ENCODE data around the gene CATSPERE.
"Not testable (repeated sequence)": the region's sequence is repeated elsewhere in the genome, so short reads cannot be mapped to it uniquely, and the experiment has no call there.

The CATSPERE gene

GRCh38 chr1:244456586-244456985 is 4.5 kb upstream of the CATSPERE start:
- no peak overlapping the region for H3K4me3 ChIP-seq
- in situ Hi-C loops (cut with MboI; ENCODE audit: low sequenced_read_pairs): no loop called here
- no peaks in the 10 kb centered on the region for H3K9me3 ChIP-seq
- DNase-seq (ENCODE audit: low spot score in 2 of 2): no peak
- H3K4me1 ChIP-seq: peaks cover 3% of the 10 kb centered on the region; the same call in 1 of the 2 replicates
- H3K36me3 ChIP-seq (replicated peaks): no peaks in the 10 kb centered on the region
- no peaks in the 10 kb centered on the region for H3K27me3 ChIP-seq (ENCODE audit: low read depth)

DNA sequence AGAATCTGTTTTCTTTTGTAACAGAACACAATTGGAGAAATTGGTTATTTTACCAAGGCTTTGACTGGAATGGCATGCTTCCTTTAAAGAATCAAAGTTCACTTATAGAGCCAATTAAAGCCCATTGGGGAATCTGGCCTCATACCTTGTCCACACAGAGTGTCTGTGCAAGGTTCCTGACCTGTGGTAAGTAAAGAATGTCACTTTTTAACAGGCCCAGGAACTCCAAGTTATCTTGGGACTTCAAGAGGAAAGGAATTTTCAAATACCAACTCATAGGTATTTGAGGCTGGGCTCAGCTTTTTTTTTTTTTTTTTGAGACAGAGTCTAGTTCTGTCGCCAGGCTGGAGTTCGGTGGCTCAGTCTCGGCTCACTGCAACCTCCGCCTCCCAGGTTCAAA is 2.3 kb upstream of the CATSPERE start:
- Histone ChIP-seq H3K36me3 (replicated peaks) (no peaks in the 10 kb centered on the region), H3K4me3 (no peak overlapping the region), H3K9me3 (no peaks in the 10 kb centered on the region), H3K4me1 (no peaks in the 10 kb centered on the region), H3K27me3 (ENCODE audit: low read depth) (no peaks in the 10 kb centered on the region)
- in situ Hi-C loops (cut with MboI; ENCODE audit: low sequenced_read_pairs): no loop called here
- no peak for DNase-seq (ENCODE audit: low spot score in 2 of 2)

DNA sequence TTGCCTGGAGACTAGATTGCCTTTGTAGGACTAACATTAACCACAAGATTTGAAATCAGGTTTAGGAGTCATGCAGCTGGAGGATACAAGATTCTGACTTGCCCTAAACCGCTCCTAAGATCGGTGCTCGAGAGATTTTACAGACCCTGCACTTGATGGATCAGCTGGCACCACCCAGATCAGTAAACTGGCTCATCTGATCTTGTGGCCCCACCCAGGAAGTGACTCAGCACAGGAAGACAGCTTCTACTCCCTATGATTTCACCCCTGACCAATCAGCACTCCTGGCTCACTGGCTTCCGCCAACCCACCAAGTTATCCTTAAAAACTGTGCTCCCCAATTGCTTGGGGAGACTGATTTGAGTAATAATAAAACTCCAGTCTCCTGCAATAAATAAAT is 876 bp upstream of the CATSPERE start:
- Histone ChIP-seq H3K36me3 (replicated peaks) (no peaks in the 10 kb centered on the region), H3K4me3 (no peak overlapping the region), H3K9me3 (no peaks in the 10 kb centered on the region), H3K4me1 (no peaks in the 10 kb centered on the region), H3K27me3 (ENCODE audit: low read depth) (no peaks in the 10 kb centered on the region)
- DNase-seq (ENCODE audit: low spot score in 2 of 2): no peak
- in situ Hi-C loops (cut with MboI; ENCODE audit: low sequenced_read_pairs): no loop called here

DNA sequence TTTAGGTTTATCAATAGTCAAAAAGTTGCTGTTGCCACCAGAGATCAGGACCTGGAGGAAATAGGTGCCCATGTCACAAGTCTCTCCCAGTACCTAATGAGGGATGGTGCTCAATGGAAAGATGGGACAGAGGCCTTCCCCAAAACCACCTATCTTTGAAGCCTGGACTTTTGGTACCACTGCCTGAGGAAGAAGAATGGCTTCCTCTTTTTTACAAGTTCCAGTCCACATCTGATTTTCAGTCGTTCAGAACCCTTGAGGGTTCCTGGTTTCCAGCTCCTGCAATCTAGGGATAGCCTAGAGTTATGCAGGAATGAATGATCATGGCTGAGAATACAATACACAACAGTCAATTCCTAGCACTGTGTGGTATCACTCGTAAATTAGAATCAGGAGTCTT is 5.7 kb downstream of the CATSPERE start:
- DNase-seq (ENCODE audit: low spot score in 2 of 2): no peak
- no peaks in the 10 kb centered on the region for H3K9me3 ChIP-seq
- H3K36me3 ChIP-seq (replicated peaks): no peaks in the 10 kb centered on the region
- peaks cover 3% of the 10 kb centered on the region; the same call in 1 of the 2 replicates for H3K4me1 ChIP-seq
- in situ Hi-C loops (cut with MboI; ENCODE audit: low sequenced_read_pairs): no loop called here
- H3K4me3 ChIP-seq: no peak overlapping the region
- H3K27me3 ChIP-seq (ENCODE audit: low read depth): no peaks in the 10 kb centered on the region

DNA sequence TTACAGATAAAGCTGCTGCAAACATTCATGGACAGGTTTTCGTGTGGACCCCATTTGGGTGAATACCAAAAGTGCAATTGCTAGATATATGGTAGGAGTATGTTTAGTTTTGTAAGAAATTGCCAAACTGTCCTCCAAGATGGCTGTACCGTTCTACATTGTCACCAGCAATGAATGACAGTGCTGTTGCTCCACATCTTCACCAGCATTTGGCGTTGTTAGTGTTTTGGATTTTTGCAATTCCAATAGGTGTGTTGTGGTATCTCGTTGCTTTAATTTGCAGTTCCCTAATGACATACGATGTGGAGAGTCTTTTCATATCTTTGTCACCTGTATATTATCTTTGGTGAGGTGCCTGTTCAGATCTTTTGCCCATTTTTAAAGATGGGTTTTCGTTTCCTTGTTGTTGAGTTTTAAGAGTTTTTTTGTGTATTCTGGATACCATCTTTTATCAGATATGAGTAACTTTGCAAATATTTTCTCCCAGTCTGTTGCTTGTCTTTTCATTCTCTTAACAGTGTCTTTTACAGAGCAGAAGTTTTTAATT is 12.1 kb downstream of the CATSPERE start:
- no peaks in the 10 kb centered on the region for H3K27me3 ChIP-seq (ENCODE audit: low read depth)
- in situ Hi-C loops (cut with MboI; ENCODE audit: low sequenced_read_pairs): no loop called here
- no peaks in the 10 kb centered on the region for H3K9me3 ChIP-seq
- no peak overlapping the region for H3K4me3 ChIP-seq
- H3K4me1 ChIP-seq: peaks cover 3% of the 10 kb centered on the region; the same call in 1 of the 2 replicates
- DNase-seq (ENCODE audit: low spot score in 2 of 2): no peak
- H3K36me3 ChIP-seq (replicated peaks): no peaks in the 10 kb centered on the region

- in situ Hi-C loops (cut with MboI; ENCODE audit: low sequenced_read_pairs); H3K36me3 ChIP-seq (replicated peaks); DNase-seq (ENCODE audit: low spot score in 2 of 2); H3K4me1 ChIP-seq; H3K27me3 ChIP-seq (ENCODE audit: low read depth); H3K4me3 ChIP-seq; H3K9me3 ChIP-seq: not testable (repeated sequence)
These were observed 23.9 kb downstream of the CATSPERE start for GRCh38 chr1:244484971-244485370.

- H3K4me1 ChIP-seq: no peaks in the 10 kb centered on the region
- no peak for DNase-seq (ENCODE audit: low spot score in 2 of 2)
- in situ Hi-C loops (cut with MboI; ENCODE audit: low sequenced_read_pairs): no loop called here
- H3K36me3 ChIP-seq (replicated peaks): no peaks in the 10 kb centered on the region
- no peak overlapping the region for H3K4me3 ChIP-seq
- no peaks in the 10 kb centered on the region for H3K27me3 ChIP-seq (ENCODE audit: low read depth)
- H3K9me3 ChIP-seq: no peaks in the 10 kb centered on the region
These were observed 33.6 kb downstream of the CATSPERE start for GRCh38 chr1:244494653-244495052.

GRCh38 chr1:244496186-244496585 is 35.1 kb downstream of the CATSPERE start:
- DNase-seq (ENCODE audit: low spot score in 2 of 2): no peak

DNA sequence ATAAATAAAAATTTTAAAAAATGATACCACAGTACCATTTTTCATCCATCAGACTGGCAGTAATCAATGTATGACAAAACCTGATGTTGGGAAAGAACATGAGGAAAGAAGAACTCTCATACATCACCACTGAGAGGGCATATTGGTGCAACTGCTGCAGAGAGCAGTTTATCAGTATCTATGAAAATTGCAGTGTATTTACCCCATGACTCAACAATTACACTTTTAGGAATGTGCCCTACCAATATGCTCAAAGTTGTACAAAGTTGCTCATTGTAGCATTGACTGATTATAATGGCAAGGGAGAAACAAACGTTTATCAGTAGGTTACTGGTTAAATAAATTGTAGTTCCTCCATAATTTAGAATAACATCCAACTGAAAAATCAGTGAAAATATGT is 36.7 kb downstream of the CATSPERE start:
- Histone ChIP-seq H3K4me1 (no peaks in the 10 kb centered on the region), H3K27me3 (ENCODE audit: low read depth) (no peaks in the 10 kb centered on the region), H3K9me3 (no peaks in the 10 kb centered on the region), H3K36me3 (replicated peaks) (no peaks in the 10 kb centered on the region), H3K4me3 (no peak overlapping the region)
- DNase-seq (ENCODE audit: low spot score in 2 of 2): no peak
- in situ Hi-C loops (cut with MboI; ENCODE audit: low sequenced_read_pairs): no loop called here

More at GRCh38 chr1:244496186-244496585, 35.1 kb downstream of the CATSPERE start:
- no peaks in the 10 kb centered on the region for H3K4me1 ChIP-seq
- H3K36me3 ChIP-seq (replicated peaks): no peaks in the 10 kb centered on the region
- in situ Hi-C loops (cut with MboI; ENCODE audit: low sequenced_read_pairs): no loop called here
- no peak overlapping the region for H3K4me3 ChIP-seq
- no peaks in the 10 kb centered on the region for H3K27me3 ChIP-seq (ENCODE audit: low read depth)
- no peaks in the 10 kb centered on the region for H3K9me3 ChIP-seq

DNA sequence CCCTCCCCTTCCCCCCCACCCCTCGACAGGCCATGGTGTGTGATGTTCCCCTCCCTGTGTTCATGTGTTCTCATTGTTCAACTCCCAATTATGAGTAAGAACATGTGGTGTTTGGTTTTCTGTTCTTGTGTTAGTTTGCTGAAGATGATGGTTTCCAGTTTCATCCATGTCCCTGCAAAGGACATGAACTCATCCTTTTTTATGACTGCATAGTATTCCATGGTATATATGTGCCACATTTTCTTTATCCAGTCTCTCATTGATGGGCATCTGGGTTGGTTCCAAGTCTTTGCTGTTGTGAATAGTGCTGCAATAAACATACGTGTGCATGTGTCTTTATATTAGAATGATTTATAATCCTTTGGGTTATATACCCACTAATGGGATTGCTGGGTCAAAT is 38.4 kb downstream of the CATSPERE start:
- DNase-seq (ENCODE audit: low spot score in 2 of 2); H3K4me3 ChIP-seq; in situ Hi-C loops (cut with MboI; ENCODE audit: low sequenced_read_pairs); H3K27me3 ChIP-seq (ENCODE audit: low read depth); H3K4me1 ChIP-seq; H3K9me3 ChIP-seq; H3K36me3 ChIP-seq (replicated peaks): not testable (repeated sequence)

DNA sequence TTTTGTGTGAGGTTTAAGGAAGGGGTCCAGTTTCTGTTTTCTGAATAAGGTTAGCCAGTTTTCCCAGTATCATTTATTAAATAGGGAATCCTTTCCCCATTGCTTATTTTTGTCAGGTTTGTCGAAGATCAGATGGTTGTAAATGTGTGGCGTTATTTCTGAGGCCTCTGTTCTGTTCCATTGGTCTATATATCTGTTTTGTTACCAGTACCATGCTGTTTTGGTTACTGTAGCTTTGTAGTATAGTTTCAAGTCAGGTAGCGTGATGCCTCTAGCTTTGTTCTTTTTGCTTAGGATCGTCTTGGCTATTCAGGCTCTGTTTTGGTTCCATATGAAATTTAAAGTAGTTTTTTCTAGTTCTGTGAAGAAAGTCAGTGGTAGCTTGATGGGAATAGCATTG is 39.4 kb downstream of the CATSPERE start:
- H3K4me3 ChIP-seq; H3K36me3 ChIP-seq (replicated peaks); H3K9me3 ChIP-seq; DNase-seq (ENCODE audit: low spot score in 2 of 2); in situ Hi-C loops (cut with MboI; ENCODE audit: low sequenced_read_pairs); H3K4me1 ChIP-seq; H3K27me3 ChIP-seq (ENCODE audit: low read depth): not testable (repeated sequence)

DNA sequence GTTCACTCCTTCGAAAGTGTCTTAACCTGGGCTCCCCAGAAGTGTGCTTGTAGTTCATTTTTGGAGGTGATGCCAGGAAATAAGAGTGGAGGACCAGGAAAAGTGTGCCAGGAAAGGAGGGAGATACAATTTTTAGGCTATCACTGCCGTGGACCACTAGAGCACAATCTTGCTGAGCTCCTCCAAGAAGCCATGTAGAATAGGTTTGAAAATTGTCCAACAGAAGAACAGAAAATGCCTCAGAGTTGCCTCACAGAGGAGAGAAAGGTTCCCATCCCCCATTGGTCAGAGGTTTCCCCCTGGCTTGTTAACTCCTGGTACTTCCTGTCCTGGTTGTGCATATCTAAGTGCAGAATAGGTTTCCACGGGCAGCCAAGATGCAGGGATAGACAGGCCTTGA is 41.6 kb downstream of the CATSPERE start:
- no peak for DNase-seq (ENCODE audit: low spot score in 2 of 2)
- in situ Hi-C loops (cut with MboI; ENCODE audit: low sequenced_read_pairs): no loop called here
- Histone ChIP-seq H3K36me3 (replicated peaks) (no peaks in the 10 kb centered on the region), H3K9me3 (no peaks in the 10 kb centered on the region), H3K4me1 (no peaks in the 10 kb centered on the region), H3K4me3 (no peak overlapping the region), H3K27me3 (ENCODE audit: low read depth) (peaks cover 3% of the 10 kb centered on the region; the same call in 1 of the 2 replicates)

- H3K9me3 ChIP-seq: no peaks in the 10 kb centered on the region
- H3K36me3 ChIP-seq (replicated peaks): no peaks in the 10 kb centered on the region
- H3K4me1 ChIP-seq: no peaks in the 10 kb centered on the region
- DNase-seq (ENCODE audit: low spot score in 2 of 2): no peak
- no peaks in the 10 kb centered on the region for H3K27me3 ChIP-seq (ENCODE audit: low read depth)
- H3K4me3 ChIP-seq: no peak overlapping the region
- in situ Hi-C loops (cut with MboI; ENCODE audit: low sequenced_read_pairs): no loop called here
These were observed 52.4 kb downstream of the CATSPERE start for GRCh38 chr1:244513493-244513892.

DNA sequence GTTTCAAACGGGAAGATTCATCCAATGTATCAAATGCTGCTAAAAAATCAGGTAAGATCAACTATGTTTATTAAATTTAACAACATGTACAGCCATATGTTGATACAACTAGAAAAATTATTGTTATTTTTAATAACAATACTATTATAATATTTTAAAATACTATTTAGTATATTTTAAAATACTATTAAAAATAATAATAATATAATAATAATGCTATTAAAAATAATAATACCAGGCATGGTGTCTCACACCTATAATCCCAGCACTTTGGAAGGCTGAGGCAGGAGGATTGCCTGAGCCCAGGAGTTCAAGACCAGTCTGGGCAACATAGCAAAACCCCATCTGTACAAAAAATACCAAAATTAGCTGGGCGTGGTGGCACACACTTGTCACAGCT is 54.6 kb downstream of the CATSPERE start:
- in situ Hi-C loops (cut with MboI; ENCODE audit: low sequenced_read_pairs): no loop called here
- H3K4me3 ChIP-seq: no peak overlapping the region

DNA sequence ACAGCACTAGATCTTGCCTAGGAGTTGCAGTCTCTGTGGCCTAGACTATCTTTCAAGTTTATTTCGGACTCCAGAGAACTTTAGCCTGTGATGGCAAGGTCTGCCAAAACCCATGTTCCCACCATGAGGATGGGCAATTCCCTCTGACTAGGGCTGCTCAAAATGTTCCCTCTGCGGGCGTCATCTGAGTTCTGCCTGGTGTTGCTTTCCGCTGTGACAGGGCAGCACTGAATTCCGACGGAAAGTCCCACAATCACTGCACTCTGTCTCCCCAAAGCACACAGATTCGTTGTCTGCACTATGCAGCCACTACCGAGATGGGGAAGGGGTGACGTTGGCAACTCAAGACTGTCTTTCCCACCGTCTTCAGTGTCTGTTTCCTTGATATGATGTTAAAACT is 75.2 kb downstream of the CATSPERE start:
- H3K4me3 ChIP-seq: no peak overlapping the region
- no peak for DNase-seq (ENCODE audit: low spot score in 2 of 2)
- H3K4me1 ChIP-seq: no peaks in the 10 kb centered on the region
- no peaks in the 10 kb centered on the region for H3K36me3 ChIP-seq (replicated peaks)
- in situ Hi-C loops (cut with MboI; ENCODE audit: low sequenced_read_pairs): no loop called here
- no peaks in the 10 kb centered on the region for H3K9me3 ChIP-seq
- no peaks in the 10 kb centered on the region for H3K27me3 ChIP-seq (ENCODE audit: low read depth)

More for the DNA sequence above, 54.6 kb downstream of the CATSPERE start:
- Histone ChIP-seq H3K27me3 (ENCODE audit: low read depth) (no peaks in the 10 kb centered on the region), H3K9me3 (no peaks in the 10 kb centered on the region), H3K36me3 (replicated peaks) (no peaks in the 10 kb centered on the region), H3K4me1 (no peaks in the 10 kb centered on the region)
- DNase-seq (ENCODE audit: low spot score in 2 of 2): no peak
